SK-MEL-5 (cell line): Measurements from ENCODE around the gene ABCB8. TPM values are rescaled to one million over a fixed set of nuclear protein-coding genes. Genes with fewer than 3 reads are reported as not detected.
"Not testable (repeated sequence)": the region's sequence is repeated elsewhere in the genome, so short reads cannot be mapped to it uniquely, and the experiment has no call there.

Experiments used
- DNase-seq: peaks from one replicate; pipeline ENCODE4 v3.0.0-alpha.2; 2016; ENCODE audit warnings: low read depth, low spot score
- in situ Hi-C: cut with HindIII; loops from 2 replicates; pipeline ENCODE4 v1.10.0; 2016; ENCODE audit warnings: low sequenced_read_pairs, high pct_unique_total_duplicates, low pct_unique_long_range_greater_than_20kb
- total RNA-seq: library from RNA; depleted of rRNA; stranded (reverse); fragments of >200 nt; shearing (Covaris generic); gene quantifications from 2 replicates; pipeline ENCODE4 v1.2.3, GENCODE V29; 2014

ABCB8 gene
- total RNA-seq, 1 experiment from 2014 or later, result 47.9 TPM

DNA sequence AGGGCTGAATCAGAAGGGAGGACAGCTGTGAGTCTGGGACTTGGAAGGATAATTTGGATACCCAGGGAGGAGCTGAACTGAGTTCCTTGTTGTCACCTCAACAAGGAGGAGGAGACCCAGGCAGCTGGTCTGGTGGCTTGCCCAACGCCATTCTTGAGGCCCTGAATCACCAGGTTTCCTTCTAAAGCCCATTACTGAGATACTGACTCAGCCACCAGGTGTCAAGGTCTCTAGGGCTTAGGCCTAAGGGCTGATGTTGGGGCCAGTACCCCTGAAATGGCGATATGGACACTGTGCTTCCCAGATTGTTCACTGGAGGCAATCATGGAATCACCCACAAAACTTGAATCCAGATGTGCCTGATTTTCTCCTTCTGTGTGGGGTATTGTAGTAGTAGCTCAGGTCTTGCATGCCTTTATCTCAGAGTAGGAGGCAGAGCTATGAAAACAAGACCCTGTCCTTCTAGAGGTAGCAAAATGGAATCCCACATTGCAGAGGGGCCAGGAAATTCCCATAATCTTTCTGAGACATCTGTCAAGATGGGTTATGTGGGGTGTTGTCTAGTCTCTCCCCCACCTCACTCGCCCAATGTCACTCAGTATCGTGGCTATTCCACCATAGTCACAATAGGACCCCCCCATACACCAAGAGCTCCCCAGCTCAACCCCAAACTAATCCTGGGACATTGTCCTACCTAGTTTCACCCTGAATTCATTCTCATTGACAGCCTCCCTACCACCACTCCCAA is 2.2 kb upstream of the ABCB8 start:
- no peak for DNase-seq
- in situ Hi-C loops, result no loop called here

- in situ Hi-C loops, DNase-seq: not testable (repeated sequence)
Observed at GRCh38 chr7:151026771-151027727, 1.2 kb upstream of the ABCB8 start.

GRCh38 chr7:151027728-151028130 is 521 bp upstream of the ABCB8 start:
- DNase-seq, in situ Hi-C loops: not testable (repeated sequence)

DNA sequence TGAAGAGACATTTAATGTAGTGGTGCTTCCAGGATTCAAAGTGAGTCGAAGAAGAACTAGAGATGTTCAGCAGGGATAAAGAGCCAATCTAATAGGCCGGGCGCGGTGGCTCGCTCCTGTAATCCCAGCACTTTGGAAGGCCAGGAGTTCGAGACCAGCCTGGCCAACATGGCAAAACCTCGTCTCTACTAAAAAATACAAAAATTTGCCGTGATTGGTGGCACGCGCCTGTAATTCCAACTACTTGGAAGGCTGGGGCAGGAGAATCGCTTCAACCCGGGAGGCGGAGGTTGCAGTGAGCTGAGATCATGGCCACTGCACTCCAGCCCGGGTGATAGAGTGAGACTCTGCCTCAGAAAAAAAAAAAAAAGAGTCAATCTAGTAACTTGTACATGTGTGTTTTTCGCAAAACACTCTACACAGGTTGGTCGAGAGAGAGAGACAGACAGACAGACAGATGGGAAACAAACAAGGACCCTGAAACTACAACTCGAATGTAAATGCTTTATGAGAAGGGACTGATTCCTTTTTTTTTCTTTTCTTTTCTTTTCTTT is 775 bp downstream of the ABCB8 start:
- DNase-seq, result no peak
- in situ Hi-C loops, result no loop called here

GRCh38 chr7:151031011-151031410 is 2.8 kb downstream of the ABCB8 start:
- DNase-seq, result no peak
- in situ Hi-C loops, result no loop called here

DNA sequence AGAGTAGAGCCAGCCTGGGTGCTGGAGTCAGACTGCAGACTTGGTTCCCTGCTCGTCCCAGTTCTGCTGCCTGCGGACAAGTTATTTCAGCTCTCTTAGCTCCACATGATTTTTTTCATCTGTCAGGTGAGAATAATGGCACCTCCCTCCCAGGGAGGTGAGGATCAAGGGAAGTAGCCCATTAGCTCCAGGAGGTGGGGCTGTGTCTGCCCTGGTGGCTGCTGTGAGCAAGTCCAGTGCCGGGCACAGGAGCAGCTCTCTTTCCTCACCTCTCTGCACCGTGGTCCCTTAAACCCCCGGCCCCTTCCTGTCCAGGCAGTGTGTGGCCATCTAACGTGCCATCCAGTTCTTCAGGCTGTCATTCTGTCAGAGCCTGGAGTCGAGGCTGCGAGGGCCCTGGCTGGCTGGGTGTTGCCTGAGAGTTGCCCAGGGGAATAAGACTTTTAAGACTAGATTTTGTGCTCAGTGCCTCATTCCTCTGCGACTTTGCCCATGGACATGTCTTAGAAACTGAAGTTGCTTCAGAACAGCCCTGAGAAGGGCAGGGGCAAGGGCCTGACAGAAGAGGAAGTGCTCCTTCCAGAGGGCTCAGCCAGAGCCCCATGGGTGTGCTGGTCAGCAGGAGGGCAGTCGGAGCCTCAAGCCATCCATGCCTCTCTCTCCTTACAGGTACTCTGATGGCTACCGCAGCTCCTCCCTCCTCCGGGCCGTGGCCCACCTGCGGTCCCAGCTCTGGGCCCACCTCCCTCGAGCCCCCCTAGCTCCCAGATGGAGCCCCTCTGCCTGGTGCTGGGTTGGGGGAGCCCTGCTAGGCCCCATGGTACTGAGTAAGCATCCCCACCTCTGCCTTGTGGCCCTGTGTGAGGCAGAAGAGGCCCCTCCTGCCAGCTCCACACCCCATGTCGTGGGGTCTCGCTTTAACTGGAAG is 5.0 kb downstream of the ABCB8 start:
- in situ Hi-C loops, result no loop called here
- DNase-seq, result no peak

DNA sequence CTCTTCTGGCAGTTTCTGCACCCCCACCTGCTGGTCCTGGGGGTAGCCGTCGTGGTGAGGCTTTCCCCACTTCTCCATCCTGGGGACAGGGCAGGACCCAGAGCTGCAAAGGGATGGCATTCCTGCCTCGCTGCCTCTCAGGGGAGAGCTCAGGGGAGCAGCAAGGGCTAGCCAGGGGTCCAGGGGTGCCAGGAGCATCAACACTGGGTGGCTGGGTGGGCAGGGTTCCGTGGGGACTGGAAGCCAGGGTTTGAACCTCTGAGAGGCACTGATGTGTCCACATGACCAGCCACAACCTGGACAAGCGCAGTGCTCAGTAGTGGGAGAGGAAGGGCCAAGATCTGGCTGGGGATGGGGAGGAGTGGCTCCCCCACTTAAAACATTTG is 5.6 kb downstream of the ABCB8 start:
- DNase-seq, result no peak
- in situ Hi-C loops, result no loop called here

GRCh38 chr7:151034312-151035025 is 6.2 kb downstream of the ABCB8 start:
- no peak for DNase-seq
- in situ Hi-C loops, result no loop called here

- in situ Hi-C loops, result no loop called here
- no peak for DNase-seq
Observed at GRCh38 chr7:151035026-151035717, 6.9 kb downstream of the ABCB8 start.

- no peak for DNase-seq
- in situ Hi-C loops, result no loop called here
Observed at GRCh38 chr7:151035902-151036301, 7.7 kb downstream of the ABCB8 start.

DNA sequence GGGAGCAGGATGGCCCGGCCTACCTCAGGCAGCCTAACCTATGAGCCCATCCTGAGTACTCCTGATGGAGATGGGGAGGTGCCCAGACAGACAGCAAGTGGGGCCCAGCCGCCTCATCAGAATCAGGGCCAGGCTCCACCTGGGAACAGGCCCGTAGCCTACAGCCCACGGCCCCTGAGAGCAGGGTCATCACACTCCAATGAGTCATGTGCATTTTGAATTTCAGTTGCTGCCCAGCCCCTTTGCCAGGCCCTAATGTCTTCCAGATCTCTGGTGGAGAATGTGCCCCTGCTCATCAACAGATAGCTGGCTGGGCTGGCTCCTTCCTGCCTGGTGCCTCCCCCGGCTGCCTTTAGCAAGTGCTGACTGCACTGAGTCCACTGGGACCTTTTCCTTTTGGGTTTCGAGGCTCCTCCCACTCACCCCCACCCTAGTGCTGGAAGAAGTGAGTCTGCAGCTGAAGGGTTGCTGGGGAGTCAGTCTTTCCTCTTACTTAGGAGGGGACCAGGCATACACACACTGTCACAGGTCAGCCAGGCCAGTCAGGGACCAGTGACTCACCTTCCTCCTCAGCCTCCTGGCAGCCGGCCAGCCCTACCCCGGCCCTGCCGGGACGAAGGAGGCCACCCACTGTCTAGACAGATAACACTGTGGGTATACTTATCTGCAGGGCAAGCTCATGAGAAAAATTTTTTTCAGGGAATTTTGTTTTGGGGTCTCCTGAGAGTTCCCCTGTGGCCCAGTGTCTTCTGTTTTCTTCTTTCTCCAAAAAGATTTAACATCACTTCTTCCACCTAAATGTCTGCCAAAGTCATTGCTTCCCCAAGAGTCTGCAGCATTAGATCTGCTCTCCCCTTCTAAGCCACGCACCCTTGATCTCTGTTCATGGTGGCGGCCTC is 10.9 kb downstream of the ABCB8 start:
- in situ Hi-C loops, result no loop called here
- DNase-seq, result peak; percentile 75

- DNase-seq, result no peak
- in situ Hi-C loops, result no loop called here
Observed at GRCh38 chr7:151039850-151040548, 11.7 kb downstream of the ABCB8 start.

DNA sequence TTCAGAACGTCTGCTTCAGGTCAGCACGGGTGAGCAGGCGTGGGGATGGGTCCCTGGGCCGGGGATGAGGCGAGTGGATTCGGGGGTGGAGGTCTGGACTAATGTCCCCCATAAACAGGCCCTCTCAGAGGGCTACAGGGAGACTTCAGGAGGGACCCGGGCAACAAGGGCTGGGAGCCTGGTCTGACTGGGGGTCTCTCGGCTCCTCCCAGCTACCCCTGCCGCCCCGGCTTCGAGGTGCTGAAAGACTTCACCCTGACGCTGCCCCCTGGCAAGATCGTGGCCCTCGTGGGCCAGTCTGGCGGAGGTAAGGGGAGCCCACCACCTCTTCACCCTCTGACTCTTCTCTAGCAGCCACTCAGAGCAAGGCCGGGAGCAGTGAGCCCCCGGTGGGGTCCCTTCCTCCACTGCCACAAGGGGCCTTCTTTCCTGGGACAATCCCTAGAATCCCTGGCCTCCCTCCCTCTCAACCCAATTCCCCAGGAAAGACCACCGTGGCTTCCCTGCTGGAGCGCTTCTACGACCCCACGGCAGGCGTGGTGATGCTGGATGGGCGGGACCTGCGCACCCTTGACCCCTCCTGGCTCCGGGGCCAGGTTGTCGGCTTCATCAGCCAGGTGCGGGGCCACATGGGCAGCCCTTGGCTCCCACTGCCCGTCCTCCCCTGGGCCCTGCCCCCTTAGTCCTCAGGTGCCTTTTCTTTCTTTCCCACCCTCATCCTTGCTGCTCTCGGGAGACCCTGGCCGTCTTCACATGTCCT is 12.5 kb downstream of the ABCB8 start:
- in situ Hi-C loops, result no loop called here
- DNase-seq, result no peak

DNA sequence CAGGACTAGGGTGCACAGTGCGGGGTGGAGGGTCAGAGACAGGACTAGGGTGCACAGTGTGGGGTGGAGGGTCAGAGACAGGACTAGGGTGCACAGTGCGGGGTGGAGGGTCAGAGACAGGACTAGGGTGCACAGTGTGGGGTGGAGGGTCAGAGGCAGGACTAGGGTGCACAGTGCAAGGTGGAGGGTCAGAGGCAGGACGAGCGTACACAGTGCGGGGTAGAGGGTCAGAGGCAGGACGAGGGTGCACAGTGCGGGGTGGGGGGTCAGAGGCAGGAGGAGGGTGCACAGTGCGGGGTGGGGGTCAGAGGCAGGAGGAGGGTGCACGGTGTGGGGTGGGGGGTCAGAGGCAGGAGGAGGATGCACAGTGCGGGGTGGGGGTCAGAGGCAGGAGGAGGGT is 15.2 kb downstream of the ABCB8 start:
- in situ Hi-C loops, DNase-seq: not testable (repeated sequence)
